Loucy (cell line): ENCODE data around the gene DEPDC5.

Source experiments
- H2AFZ ChIP-seq: fragments of 200-600 bp; sonication (generic); 2 replicates; pipeline ENCODE4 v1.6.0; 2016; ENCODE audit warnings: antibody characterized with exemption, mild to moderate bottlenecking, low read length, moderate library complexity
- H3F3A ChIP-seq: fragments of 200-600 bp; 2 replicates; pipeline ENCODE4 v1.6.0; 2016; ENCODE audit warnings: antibody characterized with exemption, low read depth, mild to moderate bottlenecking
- H3K27me3 ChIP-seq: fragments of 200-600 bp; sonication (generic); 2 replicates; pipeline ENCODE4 v1.6.1; 2014; ENCODE audit warnings: low read length, mild to moderate bottlenecking; ENCODE audit not compliant: insufficient read depth, poor library complexity, severe bottlenecking
- H3K36me3 ChIP-seq: fragments of 200-600 bp; sonication (generic); 2 replicates; pipeline ENCODE4 v1.6.1; 2016; ENCODE audit warnings: low read length; ENCODE audit not compliant: insufficient read depth
- H3K4me1 ChIP-seq: fragments of 200-600 bp; sonication (generic); 2 replicates; pipeline ENCODE4 v1.5.1; 2014; ENCODE audit warnings: low read length, mild to moderate bottlenecking; ENCODE audit not compliant: insufficient read depth, poor library complexity, severe bottlenecking
- H3K4me2 ChIP-seq: fragments of 200-600 bp; sonication (generic); 2 replicates; pipeline ENCODE4 v1.6.0; 2014; ENCODE audit warnings: antibody characterized with exemption, low read length, low read depth, mild to moderate bottlenecking; ENCODE audit not compliant: poor library complexity, severe bottlenecking
- H3K4me3 ChIP-seq: fragments of 200-600 bp; sonication (generic); 2 replicates; pipeline ENCODE4 v1.5.1; 2014; ENCODE audit warnings: low read length, mild to moderate bottlenecking, mixed read lengths; ENCODE audit not compliant: poor library complexity, severe bottlenecking
- H3K79me2 ChIP-seq: fragments of 200-600 bp; sonication (generic); 2 replicates; pipeline ENCODE4 v1.6.1; 2014; ENCODE audit warnings: low read length; ENCODE audit not compliant: insufficient read depth
- H3K9ac ChIP-seq: fragments of 200-600 bp; sonication (generic); 2 replicates; pipeline ENCODE4 v1.6.0; 2014; ENCODE audit warnings: mild to moderate bottlenecking, low read depth, low read length, moderate library complexity; ENCODE audit not compliant: poor library complexity, severe bottlenecking
- H3K9me2 ChIP-seq: fragments of 200-600 bp; sonication (generic); replicated peaks from 2 replicates; pipeline ENCODE4 v1.6.1; 2016; ENCODE audit warnings: low read depth, low read length, mixed read lengths
- H3K9me3 ChIP-seq: fragments of 200-600 bp; sonication (generic); 2 replicates; pipeline ENCODE4 v1.6.1; 2014; ENCODE audit warnings: mild to moderate bottlenecking, antibody characterized with exemption, low read length, low read depth; ENCODE audit not compliant: insufficient read depth
- H4K20me1 ChIP-seq: fragments of 200-600 bp; sonication (generic); 2 replicates; pipeline ENCODE4 v1.6.0; 2014; ENCODE audit warnings: antibody characterized with exemption, low read length, mild to moderate bottlenecking; ENCODE audit not compliant: insufficient read depth, poor library complexity, severe bottlenecking
- EZH2phosphoT487 ChIP-seq: fragments of 200-600 bp; IDR thresholded peaks from 2 replicates; pipeline ENCODE4 v1.6.1; 2018; ENCODE audit warnings: antibody characterized with exemption, mild to moderate bottlenecking, moderate library complexity, borderline replicate concordance
- TF ChIP-seq, protein P1 (sequence below): fragments of 200-600 bp; sonication (generic); conservative IDR thresholded peaks from 2 replicates; pipeline ENCODE4 v1.5.1; 2014; ENCODE audit warnings: mild to moderate bottlenecking, antibody characterized with exemption, low read length

DEPDC5 gene

DNA sequence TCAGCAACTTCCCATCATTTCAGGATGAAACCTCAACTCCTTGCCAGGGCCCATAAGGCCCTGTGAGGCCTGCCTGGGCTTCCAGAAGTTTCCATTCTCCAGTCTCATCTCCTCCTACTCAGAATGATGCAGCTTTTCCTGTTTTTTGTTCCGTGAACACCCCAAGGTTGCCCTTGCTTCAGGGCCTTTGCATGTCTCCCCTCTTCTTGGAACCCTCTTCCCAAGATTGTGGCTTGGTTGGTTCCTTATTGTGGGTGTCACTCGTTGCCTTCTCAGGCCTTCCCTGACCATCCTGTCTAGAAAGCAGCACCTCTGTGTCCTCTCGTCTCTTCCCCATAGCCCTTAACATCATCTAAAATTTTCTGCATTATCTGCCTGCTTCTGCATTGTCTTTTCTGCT lies 167.3 kb downstream of the DEPDC5 start:
- Histone ChIP-seq H3K27me3 (no peaks in the 10 kb centered on the region), H3K4me2 (no peak overlapping the region), H3F3A (no peaks in the 10 kb centered on the region), H3K9me2 (no peaks in the 10 kb centered on the region), H3K9ac (no peak overlapping the region), H4K20me1 (no peaks in the 10 kb centered on the region), H3K9me3 (no peaks in the 10 kb centered on the region), H3K4me1 (peaks cover 13% of the 10 kb centered on the region), H3K79me2 (no peaks in the 10 kb centered on the region), H3K36me3 (no peaks in the 10 kb centered on the region), H3K4me3 (no peak overlapping the region), H2AFZ (no peak overlapping the region)
- no peak for TF ChIP-seq EZH2phosphoT487
- TF ChIP-seq, protein P1, sequence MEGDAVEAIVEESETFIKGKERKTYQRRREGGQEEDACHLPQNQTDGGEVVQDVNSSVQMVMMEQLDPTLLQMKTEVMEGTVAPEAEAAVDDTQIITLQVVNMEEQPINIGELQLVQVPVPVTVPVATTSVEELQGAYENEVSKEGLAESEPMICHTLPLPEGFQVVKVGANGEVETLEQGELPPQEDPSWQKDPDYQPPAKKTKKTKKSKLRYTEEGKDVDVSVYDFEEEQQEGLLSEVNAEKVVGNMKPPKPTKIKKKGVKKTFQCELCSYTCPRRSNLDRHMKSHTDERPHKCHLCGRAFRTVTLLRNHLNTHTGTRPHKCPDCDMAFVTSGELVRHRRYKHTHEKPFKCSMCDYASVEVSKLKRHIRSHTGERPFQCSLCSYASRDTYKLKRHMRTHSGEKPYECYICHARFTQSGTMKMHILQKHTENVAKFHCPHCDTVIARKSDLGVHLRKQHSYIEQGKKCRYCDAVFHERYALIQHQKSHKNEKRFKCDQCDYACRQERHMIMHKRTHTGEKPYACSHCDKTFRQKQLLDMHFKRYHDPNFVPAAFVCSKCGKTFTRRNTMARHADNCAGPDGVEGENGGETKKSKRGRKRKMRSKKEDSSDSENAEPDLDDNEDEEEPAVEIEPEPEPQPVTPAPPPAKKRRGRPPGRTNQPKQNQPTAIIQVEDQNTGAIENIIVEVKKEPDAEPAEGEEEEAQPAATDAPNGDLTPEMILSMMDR, result no peak

DNA sequence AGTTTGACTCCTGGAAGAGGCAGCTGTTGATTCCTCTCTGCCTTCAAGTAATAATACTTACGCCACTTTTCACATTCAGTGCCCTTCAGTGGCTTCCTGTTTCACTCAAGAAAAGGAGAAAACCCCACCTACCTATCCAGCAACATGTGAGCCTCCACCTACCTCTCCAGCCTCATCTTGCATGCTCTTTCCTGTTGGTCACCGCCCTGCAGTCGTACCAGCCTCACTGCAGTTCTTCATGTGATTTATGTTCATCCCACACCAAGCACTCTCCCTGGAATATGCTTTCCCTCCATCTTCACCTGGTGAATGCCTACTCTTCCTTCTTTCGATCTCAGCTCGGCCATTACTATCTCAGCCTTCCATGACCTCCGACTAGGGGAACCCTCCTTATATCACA lies 168.7 kb downstream of the DEPDC5 start:
- H3K27me3 ChIP-seq, result no peaks in the 10 kb centered on the region
- peak overlapping the region; percentile 18 for H3K4me2 ChIP-seq
- no peaks in the 10 kb centered on the region for H3K9me2 ChIP-seq
- no peak overlapping the region for H3K4me3 ChIP-seq
- peaks cover 13% of the 10 kb centered on the region for H3K4me1 ChIP-seq
- H4K20me1 ChIP-seq, result no peaks in the 10 kb centered on the region
- H3K9me3 ChIP-seq, result no peaks in the 10 kb centered on the region
- H3K9ac ChIP-seq, result no peak overlapping the region
- H3K79me2 ChIP-seq, result no peaks in the 10 kb centered on the region
- no peak overlapping the region for H2AFZ ChIP-seq
- TF ChIP-seq, protein P1, result no peak
- TF ChIP-seq EZH2phosphoT487, result no peak
- H3F3A ChIP-seq, result no peaks in the 10 kb centered on the region
- H3K36me3 ChIP-seq, result no peaks in the 10 kb centered on the region

DNA sequence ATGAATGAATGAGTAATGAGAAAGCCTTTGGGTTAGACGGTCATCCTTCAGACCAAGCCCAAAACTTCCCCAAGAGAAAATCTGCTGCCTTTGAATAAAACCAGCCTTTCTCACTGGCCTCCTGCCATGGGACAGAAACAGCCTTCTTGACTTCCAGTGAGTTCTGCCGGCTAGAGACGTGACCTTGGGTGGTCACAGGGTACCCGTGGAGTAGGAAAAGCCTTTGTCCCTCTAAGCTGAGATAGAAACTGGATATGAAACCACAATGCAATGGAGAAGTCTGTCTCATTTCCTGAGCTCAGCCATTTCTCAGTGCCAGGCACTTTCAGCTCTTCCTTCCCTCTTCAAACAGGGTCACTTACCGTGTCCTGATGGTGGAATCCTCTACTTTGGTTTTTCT lies 169.3 kb downstream of the DEPDC5 start:
- Histone ChIP-seq H3K4me1 (peaks cover 13% of the 10 kb centered on the region), H3F3A (no peaks in the 10 kb centered on the region), H3K79me2 (no peaks in the 10 kb centered on the region), H3K36me3 (no peaks in the 10 kb centered on the region), H3K9ac (no peak overlapping the region), H3K9me3 (no peaks in the 10 kb centered on the region), H4K20me1 (no peaks in the 10 kb centered on the region), H3K27me3 (no peaks in the 10 kb centered on the region), H3K4me2 (peak overlapping the region; percentile 11), H3K9me2 (no peaks in the 10 kb centered on the region), H3K4me3 (no peak overlapping the region), H2AFZ (no peak overlapping the region)
- TF ChIP-seq EZH2phosphoT487, result no peak
- TF ChIP-seq, protein P1, result no peak
